Pulmonary artery endothelial cell (primary cell): ENCODE results near the gene EIF2S1. TPM values are rescaled to one million over a fixed set of nuclear protein-coding genes. Genes with fewer than 3 reads are reported as not detected.
"Not testable (repeated sequence)": the region's sequence is repeated elsewhere in the genome, so short reads cannot be mapped to it uniquely, and the experiment has no call there.

Experiments
- DNase-seq: peaks from one replicate; pipeline ENCODE4 v3.0.0-alpha.2; 2011; ENCODE audit warnings: low read depth, low spot score
- total RNA-seq: library from RNA; depleted of rRNA; stranded (reverse); fragments of >200 nt; gene quantifications from 2 replicates; pipeline ENCODE4 v1.2.3, GENCODE V29; 2014

The EIF2S1 gene
- 231 and 355 TPM in 2 replicates for total RNA-seq

DNA sequence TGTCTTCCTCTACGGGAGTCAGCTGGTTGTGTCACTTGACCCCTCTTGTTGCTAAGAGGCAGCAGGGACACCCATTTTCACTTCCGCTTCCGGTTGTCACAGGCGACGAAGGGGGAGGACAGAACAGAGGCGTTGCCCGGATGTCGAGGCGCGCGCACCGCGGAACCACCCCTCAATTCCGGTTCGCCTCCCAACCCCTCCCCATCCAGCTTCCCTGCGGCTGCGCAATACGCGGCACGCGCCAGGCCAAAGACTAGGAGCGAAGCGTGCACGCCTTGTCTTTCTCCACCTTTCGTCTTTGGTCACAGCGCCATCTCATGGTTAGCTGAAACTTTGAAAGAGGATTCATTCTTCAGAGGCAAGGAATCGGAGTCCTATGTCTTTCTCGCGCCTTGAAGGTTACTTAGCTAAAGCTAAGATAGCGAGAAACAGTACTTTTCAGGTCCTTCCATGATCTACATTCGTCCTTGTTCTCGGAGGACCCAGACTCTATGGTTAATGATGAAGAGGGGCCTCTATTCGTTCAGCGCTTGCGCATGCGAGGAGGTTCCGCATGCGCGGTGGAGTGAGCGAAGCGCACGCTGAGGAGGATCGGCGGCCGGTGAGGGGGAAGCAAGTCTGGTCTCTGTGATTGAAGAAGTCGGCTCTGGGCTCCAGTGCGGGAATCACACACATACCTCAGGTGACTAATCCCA lies at the start of gene EIF2S1, which contains the start of gene ATP6V1D:
Gene EIF2S1 (plus strand): TSS at position 554 of the 695 bp plus-strand sequence. CDS start 4,440 bp downstream, outside the sequence.
Gene ATP6V1D (minus strand): TSS at position 30 of the 695 bp plus-strand sequence. CDS start 106 bp downstream, outside the sequence.
- peak; percentile 98 for DNase-seq

DNA sequence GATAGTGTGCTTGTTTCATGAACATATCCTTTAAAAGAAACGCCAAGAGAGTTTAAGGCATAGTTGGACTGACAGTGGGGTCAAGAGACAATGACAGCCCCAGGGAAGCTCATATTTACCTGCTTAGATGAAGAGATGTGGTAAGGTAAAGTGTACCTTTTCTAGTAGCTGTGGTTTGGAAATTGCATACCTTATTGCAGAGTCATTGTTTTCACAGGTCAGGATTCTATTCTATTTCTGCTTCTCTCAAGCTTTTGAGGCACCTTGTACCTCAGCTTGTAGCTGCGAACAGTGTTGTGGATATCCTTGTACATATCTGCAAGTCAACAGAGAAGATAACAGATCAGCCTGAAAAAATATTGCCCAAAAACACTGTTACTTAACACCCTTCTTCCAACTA lies 48.3 kb upstream of the EIF2S1 start:
- no peak for DNase-seq

DNA sequence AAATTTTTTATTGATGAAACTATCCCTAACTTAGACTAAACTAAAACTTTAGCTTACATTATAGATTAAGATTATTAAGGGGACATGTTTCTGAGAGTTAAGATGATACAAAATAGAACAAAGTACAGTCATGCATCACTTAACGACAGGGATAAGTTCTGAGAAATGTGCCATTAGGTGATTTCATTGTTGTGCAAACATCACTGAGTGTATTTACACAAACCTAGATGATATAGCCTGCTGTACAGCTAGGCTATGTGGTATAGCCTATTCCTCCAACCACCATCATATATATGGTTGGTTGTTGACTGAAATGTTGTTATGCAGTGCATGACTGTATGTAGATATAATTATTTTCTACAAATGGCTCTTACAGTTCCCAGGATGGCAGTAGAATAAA lies 47.0 kb upstream of the EIF2S1 start:
- no peak for DNase-seq

DNA sequence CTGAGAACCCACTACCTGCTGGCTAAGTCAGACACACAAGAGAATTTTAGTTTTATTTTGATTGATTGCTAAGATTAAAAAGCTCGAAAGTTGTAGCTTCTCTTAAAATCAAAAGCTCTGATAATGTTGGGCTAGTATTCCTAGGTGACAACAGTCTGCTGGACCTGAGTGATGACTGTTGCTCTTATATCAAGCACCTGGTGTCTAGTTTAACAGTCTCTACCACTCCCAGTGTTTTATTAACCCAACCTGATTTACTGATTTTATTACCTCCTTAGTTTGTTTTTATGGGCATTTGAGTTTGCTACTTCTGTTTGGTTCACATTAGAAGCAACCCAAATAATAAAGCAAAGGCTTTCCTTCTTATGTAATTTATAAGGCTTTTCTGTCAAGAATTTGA lies 42.3 kb upstream of the EIF2S1 start:
- no peak for DNase-seq

DNA sequence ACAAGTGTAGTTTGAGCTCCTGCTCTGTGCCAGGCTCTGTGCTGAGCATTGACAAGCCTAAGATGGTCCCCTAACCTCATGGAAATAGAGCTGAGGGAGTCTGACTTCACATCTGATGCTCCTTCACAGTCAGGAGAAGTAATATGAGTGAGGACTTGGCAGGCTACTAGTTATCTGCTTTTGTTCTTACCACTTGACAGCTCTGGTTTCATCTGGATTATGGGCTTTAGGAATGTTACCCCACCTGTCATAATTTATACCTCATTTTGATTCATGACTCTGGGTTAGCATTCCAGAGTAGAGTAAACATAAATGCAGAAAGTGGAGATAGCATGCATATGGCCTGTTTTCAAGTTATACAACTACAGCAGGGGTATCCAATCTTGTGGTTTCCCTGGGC lies 41.0 kb upstream of the EIF2S1 start:
- no peak for DNase-seq

DNA sequence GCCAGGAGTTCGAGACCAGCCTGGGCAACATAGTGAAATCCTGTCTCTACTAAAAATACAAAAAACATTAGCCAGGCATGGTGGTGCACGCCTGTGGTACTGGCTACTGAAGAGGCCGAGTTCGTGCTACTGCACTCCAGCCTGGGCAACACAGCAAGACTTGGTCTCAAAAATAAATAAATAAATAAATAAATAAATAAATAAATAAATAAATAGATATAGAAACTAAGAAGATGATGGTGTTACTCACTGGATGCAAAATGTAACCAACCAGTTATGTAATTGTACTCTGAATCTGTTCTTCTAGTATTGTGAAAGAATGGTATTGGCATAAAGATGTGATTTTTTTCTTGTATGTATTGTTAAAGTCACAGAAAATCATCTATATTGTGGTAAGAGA lies 30.5 kb upstream of the EIF2S1 start:
- DNase-seq: not testable (repeated sequence)

DNA sequence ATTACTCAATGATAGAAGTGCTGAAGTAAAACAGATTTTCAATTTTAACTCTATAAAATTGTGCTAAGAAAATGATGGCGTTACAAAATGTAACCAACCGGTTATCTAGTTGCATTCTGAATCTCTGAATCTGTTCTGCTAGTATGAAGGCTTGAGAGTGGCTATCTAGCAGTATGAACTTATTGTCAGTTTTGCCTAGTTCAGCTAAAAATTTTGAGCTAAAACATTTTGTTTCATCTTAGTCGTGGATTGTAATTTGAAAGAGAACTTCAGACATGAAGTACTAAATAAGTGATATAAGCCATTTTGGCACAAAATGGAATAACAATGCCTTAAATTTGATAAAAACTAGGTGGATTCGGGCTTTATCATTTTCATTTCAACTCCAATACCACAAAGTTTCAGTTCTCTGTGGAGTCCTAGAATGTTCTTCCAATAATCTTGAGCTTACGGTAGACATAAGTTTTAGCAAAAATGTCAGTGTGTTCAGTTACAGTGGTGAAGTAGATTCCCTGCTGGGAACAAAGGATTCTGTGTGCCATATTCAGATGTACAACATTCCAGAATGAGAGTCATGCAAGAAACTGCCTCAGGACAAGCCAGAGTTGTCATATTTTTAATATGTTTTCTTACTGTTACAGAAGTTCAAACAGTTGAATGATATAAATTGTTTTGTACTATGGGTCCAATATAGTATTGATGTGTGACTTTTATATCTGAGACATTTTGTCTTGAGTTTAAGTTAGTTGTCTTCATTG lies 28.6 kb upstream of the EIF2S1 start:
- DNase-seq: no peak

DNA sequence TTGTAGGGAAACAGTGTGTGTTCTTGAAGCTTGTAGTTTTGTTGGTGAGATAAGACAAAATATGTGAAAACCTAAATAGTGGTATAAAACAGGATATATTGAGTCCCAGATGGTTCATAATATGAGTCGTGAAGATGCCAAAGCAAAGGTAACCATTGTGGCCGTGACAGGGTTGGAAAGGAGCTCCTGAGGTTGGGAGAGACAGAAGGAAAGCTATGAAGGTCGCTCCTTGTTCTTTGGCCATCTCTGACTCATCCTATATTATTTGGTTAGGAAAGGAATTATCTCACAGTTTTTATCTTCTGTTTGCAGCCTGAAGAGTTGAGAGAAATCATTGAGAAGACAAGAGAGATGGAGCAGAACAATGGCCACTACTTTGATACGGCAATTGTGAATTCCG lies 27.7 kb upstream of the EIF2S1 start:
- no peak for DNase-seq

DNA sequence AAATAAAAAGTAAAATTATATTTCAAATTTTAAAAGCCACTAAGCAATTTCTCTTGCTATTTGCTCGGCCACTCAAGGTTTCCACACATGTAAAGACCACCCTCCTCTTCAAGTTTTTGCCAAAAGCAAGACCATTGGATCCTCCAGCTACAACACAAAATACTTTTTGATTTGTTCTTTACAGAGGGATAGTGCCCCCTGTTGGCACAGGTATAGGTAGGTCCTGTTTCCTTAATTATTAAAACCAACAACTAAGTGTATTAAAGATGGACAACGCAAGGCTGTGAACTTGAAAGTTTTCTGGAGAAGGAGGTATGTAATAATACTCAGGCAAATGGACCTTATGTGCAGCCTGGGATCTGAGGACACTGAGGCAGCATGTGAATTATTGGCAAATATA lies 24.3 kb upstream of the EIF2S1 start:
- no peak for DNase-seq

DNA sequence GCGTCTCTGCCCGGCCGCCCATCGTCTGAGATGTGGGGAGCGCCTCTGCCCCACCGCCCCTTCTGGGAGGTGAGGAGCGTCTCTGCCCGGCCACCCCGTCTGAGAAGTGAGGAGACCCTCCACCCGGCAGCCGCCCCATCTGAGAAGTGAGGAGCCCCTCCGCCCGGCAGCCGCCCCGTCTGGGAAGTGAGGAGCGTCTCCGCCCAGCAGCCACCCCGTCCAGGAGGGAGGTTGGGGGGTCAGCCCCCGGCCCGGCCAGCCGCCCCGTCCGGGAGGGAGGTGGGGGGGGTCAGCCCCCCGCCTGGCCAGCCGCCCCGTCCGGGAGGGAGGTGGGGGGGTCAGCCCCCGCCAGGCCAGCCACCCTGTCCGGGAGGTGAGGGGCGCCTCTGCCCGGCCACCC lies 18.9 kb upstream of the EIF2S1 start:
- not testable (repeated sequence) for DNase-seq

DNA sequence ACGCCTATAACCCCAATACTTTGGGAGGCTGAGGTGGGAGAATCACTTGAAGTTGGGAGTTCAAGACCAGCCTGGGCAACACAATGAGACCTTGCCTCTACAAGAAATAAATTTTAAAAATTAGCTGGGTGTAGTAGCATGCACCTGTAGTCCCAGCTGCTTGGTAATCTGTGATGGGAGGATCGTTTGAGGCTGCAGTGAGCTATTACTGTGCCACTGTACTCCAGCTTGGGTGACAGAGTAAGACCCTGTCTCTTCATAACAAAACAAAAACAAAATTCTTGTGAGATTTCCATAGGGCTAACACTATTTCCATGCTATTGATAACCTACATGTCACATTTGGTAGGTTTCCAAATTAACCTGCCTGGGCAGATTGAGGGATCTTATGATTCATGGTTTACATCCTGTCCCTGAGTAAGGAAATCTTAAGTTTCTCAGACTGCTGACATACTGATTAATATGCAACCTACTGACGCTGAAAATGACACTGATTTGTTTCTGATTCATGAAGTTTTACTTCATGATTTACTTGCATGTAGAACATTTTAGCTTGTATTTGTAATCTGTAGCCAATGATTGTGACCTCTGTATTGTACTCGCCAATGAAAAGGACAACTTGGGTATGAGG lies 16.4 kb upstream of the EIF2S1 start:
- DNase-seq: no peak

DNA sequence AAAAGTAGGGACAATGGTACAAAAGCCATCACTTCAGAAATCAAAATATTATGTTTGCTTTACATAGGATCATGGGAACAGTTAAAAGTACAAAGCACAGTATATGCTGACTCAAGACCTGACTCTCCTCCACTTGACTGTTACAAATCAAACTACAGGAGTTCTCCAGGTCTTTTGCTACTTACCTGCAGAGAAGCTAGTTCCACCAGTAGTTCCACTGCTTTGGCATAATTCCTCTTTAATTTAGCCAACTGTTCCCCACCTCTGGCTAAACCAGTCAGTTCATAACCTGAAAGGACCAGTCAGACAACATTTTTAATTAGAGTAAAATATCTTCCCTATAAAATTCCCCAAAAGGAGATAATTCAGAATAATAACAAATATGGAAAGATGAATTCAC lies 14.5 kb upstream of the EIF2S1 start:
- no peak for DNase-seq

DNA sequence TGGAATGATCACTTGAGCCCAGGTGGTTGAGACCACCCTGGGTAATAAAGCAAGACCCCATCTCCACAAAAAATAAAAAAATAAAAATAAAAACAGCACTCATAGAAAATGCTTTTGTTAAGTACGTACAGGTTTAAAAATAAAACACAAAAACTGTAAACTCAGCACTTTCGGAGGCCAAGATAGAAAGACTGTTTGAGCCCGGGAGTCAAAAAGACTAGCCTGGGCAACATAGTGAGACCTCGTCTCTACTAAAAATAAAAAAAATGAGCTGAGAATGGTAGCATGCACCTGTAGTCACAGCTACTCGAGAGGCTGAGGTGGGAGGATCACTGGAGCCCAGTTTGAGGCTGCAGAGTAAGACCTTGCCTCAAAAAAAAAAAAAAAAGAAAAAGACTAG lies 8.1 kb upstream of the EIF2S1 start:
- DNase-seq: no peak

DNA sequence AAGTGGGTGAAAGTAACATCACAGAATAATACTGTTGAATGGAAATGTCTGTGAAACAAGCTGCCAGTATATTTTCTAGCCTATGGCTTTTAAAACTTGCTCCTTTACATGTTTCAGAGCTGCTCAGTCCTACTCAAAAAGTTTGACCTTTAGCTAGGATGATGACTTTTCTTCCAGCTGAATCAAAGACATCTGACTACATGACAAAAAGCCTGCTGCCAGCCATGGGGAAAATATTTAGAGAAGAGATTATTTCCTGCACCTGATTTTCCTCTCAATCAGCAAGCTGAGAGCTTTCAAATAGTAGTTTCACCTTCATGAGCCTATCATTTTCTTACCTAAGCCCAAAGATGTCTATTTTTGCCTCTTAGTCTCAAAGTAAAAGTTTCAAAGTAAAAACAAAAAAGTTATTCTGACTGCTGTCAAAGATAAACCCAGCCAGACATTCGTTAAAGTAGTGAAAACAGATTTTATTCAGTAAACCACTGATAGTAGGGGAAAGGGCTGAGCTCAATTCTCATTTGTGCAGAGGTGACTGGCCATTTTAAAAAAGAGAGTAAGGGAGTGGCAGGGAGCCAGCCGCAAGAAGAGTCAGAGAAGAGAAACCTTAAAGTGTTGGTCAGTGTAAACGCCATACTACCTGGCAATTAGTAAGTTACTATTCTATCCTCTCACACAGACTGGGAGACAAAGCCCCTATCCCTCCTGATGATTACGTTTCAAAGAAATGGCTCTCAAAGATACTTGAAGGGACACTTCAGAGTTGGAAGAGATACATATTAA lies 2.8 kb upstream of the EIF2S1 start:
- DNase-seq: no peak

DNA sequence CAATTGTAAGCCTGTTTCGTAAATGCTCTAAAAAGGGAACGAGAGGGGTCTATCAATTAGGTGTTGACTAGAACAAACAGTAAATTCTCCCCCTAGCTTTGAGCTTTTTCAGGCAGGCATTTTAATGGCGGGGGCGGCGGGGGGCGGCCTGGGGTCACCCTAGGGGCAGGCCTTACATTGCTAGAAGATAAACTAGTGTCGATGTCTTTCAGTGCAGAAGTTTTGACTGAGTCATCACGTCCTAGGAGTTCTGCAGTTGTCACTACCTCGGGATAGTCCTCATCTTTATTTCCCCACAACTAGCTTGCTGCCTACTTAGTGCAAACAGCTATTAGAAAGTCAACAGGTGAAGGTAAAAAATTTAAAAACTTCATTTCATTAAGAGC lies 2.2 kb upstream of the EIF2S1 start:
- no peak for DNase-seq

DNA sequence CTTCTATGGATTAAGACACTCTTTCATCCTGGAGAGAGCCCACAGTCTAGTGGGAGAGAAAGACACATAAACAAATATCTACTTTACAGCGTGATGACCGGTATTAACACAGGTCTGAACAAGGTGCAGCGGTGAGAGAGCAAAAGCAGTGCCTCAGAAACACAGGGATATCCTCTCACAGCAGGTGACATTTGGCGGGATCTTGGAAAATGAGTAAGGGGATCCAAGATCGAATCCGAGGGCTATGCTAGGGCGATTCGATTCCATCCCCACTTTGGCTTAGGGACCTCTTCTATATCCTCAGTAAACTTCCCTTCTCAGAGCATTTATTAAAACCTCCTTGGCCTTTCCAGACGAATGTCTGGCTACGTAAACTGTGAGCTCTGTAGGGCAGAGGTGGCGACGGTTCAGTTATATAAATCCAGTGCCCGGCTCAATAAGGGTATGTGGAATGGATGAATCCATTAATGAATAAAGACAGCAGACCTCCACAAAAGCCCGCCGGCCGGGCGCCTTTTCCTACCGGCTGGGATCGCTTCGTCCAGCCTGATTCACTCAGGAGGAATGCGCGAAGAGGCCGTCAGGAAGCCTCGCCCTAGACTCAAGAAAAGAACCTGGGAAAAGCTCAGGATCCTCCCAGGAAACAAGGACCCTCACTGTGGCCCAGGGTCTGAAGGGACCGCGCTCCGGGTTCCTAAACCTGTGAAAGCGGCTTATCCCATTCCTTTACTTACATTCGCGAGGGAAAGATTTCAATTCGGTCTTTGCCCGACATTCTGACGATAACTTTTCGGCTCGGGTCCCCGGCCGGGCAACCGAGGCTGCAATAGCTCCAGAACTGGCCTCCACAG lies 979 bp upstream of the EIF2S1 start:
- no peak for DNase-seq

DNA sequence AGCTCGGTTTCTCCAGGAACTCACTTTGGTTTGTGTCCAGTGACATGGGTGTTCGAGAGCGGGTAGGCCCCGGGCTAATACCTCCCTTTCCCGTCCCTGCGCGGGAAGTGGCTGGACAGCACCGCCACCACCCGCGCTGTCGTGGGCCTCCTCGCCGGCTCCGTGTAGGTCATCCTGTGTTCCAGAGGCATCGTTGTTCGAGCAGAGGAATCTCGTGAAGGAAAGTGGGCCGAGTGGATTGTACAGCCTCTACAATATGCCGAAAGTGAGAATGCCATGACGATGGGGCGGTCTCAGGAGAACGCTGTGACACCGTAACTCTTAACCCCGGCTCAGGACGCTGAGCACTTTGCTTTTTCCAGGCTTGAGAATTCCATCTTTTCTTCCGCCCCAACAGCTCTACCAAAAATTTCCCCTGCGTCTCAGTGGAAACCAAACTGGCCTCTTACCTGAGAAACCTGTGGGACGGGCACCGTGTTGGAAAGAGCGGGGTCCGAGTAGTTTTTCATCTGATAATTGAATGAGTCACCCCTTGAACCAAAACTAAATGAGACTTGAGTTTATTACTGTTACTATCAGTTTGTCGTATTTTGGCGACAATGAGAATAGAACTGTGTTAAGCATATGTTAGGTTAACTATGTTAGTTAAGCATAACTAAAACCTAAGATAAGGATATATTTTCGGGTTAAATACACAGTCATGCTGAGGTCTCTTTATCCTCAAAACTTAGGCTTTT lies 510 bp downstream of the EIF2S1 start:
- DNase-seq: no peak

DNA sequence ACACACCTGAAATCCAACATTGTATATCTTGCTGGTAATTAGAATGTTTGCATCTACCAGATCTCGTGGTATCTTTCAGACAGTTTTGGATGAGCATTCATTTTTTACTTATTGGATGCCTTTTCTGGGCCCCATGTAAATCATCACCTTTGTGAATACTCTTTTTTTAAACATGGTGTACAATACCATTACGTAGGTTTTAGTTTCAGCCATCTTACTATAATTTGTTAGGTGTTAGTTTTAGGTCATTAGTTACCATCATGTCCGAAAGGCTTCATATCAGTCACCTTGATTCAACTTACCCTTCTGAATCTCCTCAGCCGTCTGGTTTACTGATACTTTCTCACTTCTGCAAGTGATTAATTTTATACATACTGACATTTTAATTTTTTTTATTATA lies 5.3 kb downstream of the EIF2S1 start:
- DNase-seq: no peak

DNA sequence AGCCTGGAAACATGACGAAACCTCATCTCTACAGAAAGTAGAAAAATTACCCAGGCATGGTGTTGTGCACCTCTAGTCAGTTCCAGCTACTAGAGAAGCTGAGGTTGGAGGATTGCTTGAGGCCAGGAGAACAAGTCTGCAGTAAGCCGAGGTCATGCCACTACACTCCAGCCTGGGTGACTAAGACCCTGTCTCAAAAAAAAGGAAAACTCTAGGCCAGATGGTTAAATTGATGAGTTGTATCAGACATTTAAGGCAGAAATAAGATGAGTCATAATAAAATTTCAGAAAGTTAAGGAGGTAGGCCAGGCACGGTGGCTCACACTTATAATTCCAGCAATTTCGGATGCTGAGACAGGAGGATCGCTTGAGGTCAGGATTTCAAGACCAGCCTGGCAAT lies 10.7 kb downstream of the EIF2S1 start:
- DNase-seq: no peak
